ENCODE results near the gene TSPAN9.

- no peak for TF ChIP-seq CTCF (IDR thresholded peaks at IDR 0.05; ENCODE audit: low read depth, low read length, poor library complexity, severe bottlenecking)
- TF ChIP-seq EZH2phosphoT487 (IDR thresholded peaks at IDR 0.05; ENCODE audit: borderline replicate concordance, low read length), result no peak
These were observed 109.5 kb downstream of the TSPAN9 start for GRCh38 chr12:3186546-3187215.

Data from DOHH2 (cell line).